Peyer's patch (tissue), 4 donors: Measurements from ENCODE around the gene DNAJC7.

Experiments used
- CTCF ChIP-seq, 6 experiments: fragments of 450-650 bp in 4 of 6; fragments of 200-600 bp in 2 of 6; sonication (generic) in 1 of 6; IDR thresholded peaks; one replicate each; pipeline ENCODE4 v1.5.1; 2017 to 2019; ENCODE audit warnings: antibody characterized with exemption in 6 of 6, mild to moderate bottlenecking in 3 of 6, moderate library complexity in 1 of 6
- POLR2A ChIP-seq, 2 donors: fragments of 450-650 bp; IDR thresholded peaks; one replicate each; pipeline ENCODE4 v1.5.1; 2017; ENCODE audit warnings: antibody characterized with exemption in 2 of 2, mild to moderate bottlenecking in 2 of 2, moderate library complexity in 2 of 2

- no peak for TF ChIP-seq CTCF (IDR thresholded peaks at IDR 0.05)
- TF ChIP-seq POLR2A (IDR thresholded peaks at IDR 0.05), result no peak
Measured at GRCh38 chr17:41957031-41957868, 60.0 kb downstream of the DNAJC7 start.
